GM23338 (cell line): Measurements from ENCODE around the gene CCDC91. TPM values are rescaled to one million over a fixed set of nuclear protein-coding genes. Genes with fewer than 3 reads are reported as not detected.

Experiments
- ATAC-seq: fragments of 200-7000 bp; cut with Tn5 transposase; 3 replicates; pipeline ENCODE4 v1.9.1; 2020
- DNase-seq: peaks from one replicate; pipeline ENCODE4 v3.0.0-alpha.2; 2015; ENCODE audit warnings: low spot score
- H2AFZ ChIP-seq: fragments of 200-600 bp; sonication (generic); 2 replicates; pipeline ENCODE4 v1.8.0; 2016; ENCODE audit warnings: antibody characterized with exemption, mild to moderate bottlenecking, moderate library complexity
- H3F3A ChIP-seq: fragments of 200-600 bp; sonication (generic); replicated peaks from 2 replicates; pipeline ENCODE4 v1.8.0; 2017; ENCODE audit warnings: antibody characterized with exemption, mixed run types, low read depth
- H3K27ac ChIP-seq: fragments of 200-600 bp; sonication (generic); 2 replicates; pipeline ENCODE4 v1.6.1; 2016; ENCODE audit warnings: low read depth
- H3K27me3 ChIP-seq: fragments of 200-600 bp; sonication (generic); 2 replicates; pipeline ENCODE4 v1.8.0; 2016; ENCODE audit warnings: mild to moderate bottlenecking, mixed run types, moderate library complexity; ENCODE audit not compliant: insufficient read depth
- H3K36me3 ChIP-seq: fragments of 200-600 bp; sonication (generic); 2 replicates; pipeline ENCODE4 v1.8.0; 2016; ENCODE audit warnings: mild to moderate bottlenecking; ENCODE audit not compliant: insufficient read depth
- H3K4me1 ChIP-seq: fragments of 200-600 bp; sonication (generic); 2 replicates; pipeline ENCODE4 v1.8.0; 2016; ENCODE audit warnings: mild to moderate bottlenecking, moderate library complexity; ENCODE audit not compliant: insufficient read depth
- H3K4me2 ChIP-seq: fragments of 200-600 bp; sonication (generic); 2 replicates; pipeline ENCODE4 v1.7.1; 2017; ENCODE audit warnings: mixed run types
- H3K4me3 ChIP-seq: fragments of 200-600 bp; sonication (generic); 2 replicates; pipeline ENCODE4 v1.6.1; 2016; ENCODE audit warnings: mixed run types
- H3K79me2 ChIP-seq: fragments of 200-600 bp; sonication (generic); replicated peaks from 2 replicates; pipeline ENCODE4 v1.8.0; 2017; ENCODE audit warnings: mild to moderate bottlenecking; ENCODE audit not compliant: insufficient read depth
- H3K9me2 ChIP-seq: fragments of 200-600 bp; sonication (generic); 2 replicates; pipeline ENCODE4 v1.8.0; 2017; ENCODE audit not compliant: insufficient read depth
- H4K20me1 ChIP-seq: fragments of 200-600 bp; sonication (generic); replicated peaks from 2 replicates; pipeline ENCODE4 v1.8.0; 2017; ENCODE audit warnings: mild to moderate bottlenecking; ENCODE audit not compliant: insufficient read depth
- H3K27ac Mint-ChIP-seq: 2 replicates; pipeline ENCODE4 v1.8.0; 2020; ENCODE audit warnings: inconsistent platforms, mild to moderate bottlenecking, moderate library complexity, mixed read lengths
- H3K27me3 Mint-ChIP-seq: 3 replicates; pipeline ENCODE4 v1.8.0; 2022; ENCODE audit warnings: low read depth, mild to moderate bottlenecking, moderate library complexity, mixed read lengths, inconsistent platforms; ENCODE audit not compliant: insufficient read depth, poor library complexity
- H3K36me3 Mint-ChIP-seq: 3 replicates; pipeline ENCODE4 v1.8.0; 2021; ENCODE audit warnings: low read depth, mild to moderate bottlenecking, inconsistent platforms, moderate library complexity, mixed read lengths
- H3K4me1 Mint-ChIP-seq: 3 replicates; pipeline ENCODE4 v1.8.0; 2020; ENCODE audit warnings: mild to moderate bottlenecking, inconsistent platforms, mixed read lengths
- H3K4me3 Mint-ChIP-seq: 3 replicates; pipeline ENCODE4 v1.8.0; 2021; ENCODE audit warnings: moderate library complexity, mild to moderate bottlenecking, inconsistent platforms, mixed read lengths
- H3K9me3 Mint-ChIP-seq: 3 replicates; pipeline ENCODE4 v1.8.0; 2020; ENCODE audit warnings: moderate library complexity, mild to moderate bottlenecking, inconsistent platforms, mixed read lengths
- CREB1 ChIP-seq: fragments of 250-450 bp; sonication (Bioruptor Pico); IDR thresholded peaks from 2 replicates; pipeline ENCODE4 v1.5.0; 2020; ENCODE audit warnings: low read depth, mild to moderate bottlenecking, moderate library complexity
- EZH2 ChIP-seq: fragments of 200-600 bp; sonication (generic); IDR thresholded peaks from one replicate; pipeline ENCODE4 v1.8.0; 2017; ENCODE audit warnings: antibody characterized with exemption, mild to moderate bottlenecking, low read depth; ENCODE audit not compliant: unreplicated experiment
- EZH2phosphoT487 ChIP-seq: fragments of 200-600 bp; sonication (generic); IDR thresholded peaks from one replicate; pipeline ENCODE4 v1.8.1; 2018; ENCODE audit warnings: antibody characterized with exemption; ENCODE audit not compliant: unreplicated experiment
- NANOG ChIP-seq: IDR thresholded peaks from 2 replicates; pipeline ENCODE4 v1.6.1; 2016; ENCODE audit warnings: antibody characterized with exemption, borderline replicate concordance
- POLR2AphosphoS5 ChIP-seq: IDR thresholded peaks from 2 replicates; pipeline ENCODE4 v1.6.1; 2016; ENCODE audit warnings: antibody characterized with exemption, low read depth
- STAT1 ChIP-seq: IDR thresholded peaks from one replicate; pipeline ENCODE4 v1.6.1; 2016; ENCODE audit warnings: antibody characterized with exemption; ENCODE audit not compliant: unreplicated experiment
- ZNF114 ChIP-seq: fragments of 250-450 bp; sonication (Bioruptor Pico); IDR thresholded peaks from 2 replicates; pipeline ENCODE4 v1.5.0; 2020; ENCODE audit warnings: mild to moderate bottlenecking, moderate library complexity
- ZNF331 ChIP-seq: fragments of 250-450 bp; sonication (Bioruptor Pico); IDR thresholded peaks from 2 replicates; pipeline ENCODE4 v1.5.0; 2020; ENCODE audit warnings: low read depth, mild to moderate bottlenecking, moderate library complexity
- polyA plus RNA-seq: library from polyadenylated mRNA; unstranded; fragments of >200 nt; fragmentation: Nextera tagmentation; extraction: Ambion mirVana; gene quantifications from 2 replicates; pipeline ENCODE4 v1.2.1, GENCODE V29; 2016
- total RNA-seq: library from RNA; depleted of rRNA; stranded (reverse); fragments of >200 nt; shearing (Covaris generic); gene quantifications from 2 replicates; pipeline ENCODE4 v1.2.3, GENCODE V29; 2014
- TF ChIP-seq, protein P1 (sequence below): IDR thresholded peaks from 2 replicates; pipeline ENCODE4 v1.6.1; 2016; ENCODE audit warnings: antibody characterized with exemption
- TF ChIP-seq, protein P2 (sequence below): IDR thresholded peaks from one replicate; pipeline ENCODE4 v1.6.1; 2018; ENCODE audit warnings: antibody characterized with exemption; ENCODE audit not compliant: unreplicated experiment

CCDC91 gene
- total and polyA plus RNA-seq, 2 experiments from 2014 or later = 24.7 to 48.7 TPM

DNA sequence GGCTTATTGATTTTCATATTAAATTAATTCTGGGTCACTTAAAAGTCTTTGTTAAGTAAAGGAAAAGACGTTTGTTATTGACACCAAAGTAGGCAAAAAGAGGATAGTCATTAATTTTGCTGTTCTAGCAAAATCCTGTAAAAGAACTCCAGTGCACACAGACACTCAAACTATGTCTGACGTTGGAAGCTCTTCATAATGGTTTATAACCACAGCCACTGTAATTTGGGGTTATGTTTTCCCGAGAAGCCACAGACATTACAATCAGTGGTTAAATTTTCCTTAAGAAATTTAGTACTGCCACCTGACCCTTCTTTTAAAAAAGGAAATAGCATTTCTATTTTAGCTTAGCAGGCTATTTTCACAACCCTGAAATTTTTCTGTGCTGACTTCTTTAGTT is 267.5 kb downstream of the CCDC91 start (continued):
- TF ChIP-seq ZNF331 (CRISPR knock-in tag) = no peak
- TF ChIP-seq, protein P1, sequence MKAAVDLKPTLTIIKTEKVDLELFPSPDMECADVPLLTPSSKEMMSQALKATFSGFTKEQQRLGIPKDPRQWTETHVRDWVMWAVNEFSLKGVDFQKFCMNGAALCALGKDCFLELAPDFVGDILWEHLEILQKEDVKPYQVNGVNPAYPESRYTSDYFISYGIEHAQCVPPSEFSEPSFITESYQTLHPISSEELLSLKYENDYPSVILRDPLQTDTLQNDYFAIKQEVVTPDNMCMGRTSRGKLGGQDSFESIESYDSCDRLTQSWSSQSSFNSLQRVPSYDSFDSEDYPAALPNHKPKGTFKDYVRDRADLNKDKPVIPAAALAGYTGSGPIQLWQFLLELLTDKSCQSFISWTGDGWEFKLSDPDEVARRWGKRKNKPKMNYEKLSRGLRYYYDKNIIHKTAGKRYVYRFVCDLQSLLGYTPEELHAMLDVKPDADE = no peak
- TF ChIP-seq EZH2phosphoT487 = no peak
- TF ChIP-seq, protein P2, sequence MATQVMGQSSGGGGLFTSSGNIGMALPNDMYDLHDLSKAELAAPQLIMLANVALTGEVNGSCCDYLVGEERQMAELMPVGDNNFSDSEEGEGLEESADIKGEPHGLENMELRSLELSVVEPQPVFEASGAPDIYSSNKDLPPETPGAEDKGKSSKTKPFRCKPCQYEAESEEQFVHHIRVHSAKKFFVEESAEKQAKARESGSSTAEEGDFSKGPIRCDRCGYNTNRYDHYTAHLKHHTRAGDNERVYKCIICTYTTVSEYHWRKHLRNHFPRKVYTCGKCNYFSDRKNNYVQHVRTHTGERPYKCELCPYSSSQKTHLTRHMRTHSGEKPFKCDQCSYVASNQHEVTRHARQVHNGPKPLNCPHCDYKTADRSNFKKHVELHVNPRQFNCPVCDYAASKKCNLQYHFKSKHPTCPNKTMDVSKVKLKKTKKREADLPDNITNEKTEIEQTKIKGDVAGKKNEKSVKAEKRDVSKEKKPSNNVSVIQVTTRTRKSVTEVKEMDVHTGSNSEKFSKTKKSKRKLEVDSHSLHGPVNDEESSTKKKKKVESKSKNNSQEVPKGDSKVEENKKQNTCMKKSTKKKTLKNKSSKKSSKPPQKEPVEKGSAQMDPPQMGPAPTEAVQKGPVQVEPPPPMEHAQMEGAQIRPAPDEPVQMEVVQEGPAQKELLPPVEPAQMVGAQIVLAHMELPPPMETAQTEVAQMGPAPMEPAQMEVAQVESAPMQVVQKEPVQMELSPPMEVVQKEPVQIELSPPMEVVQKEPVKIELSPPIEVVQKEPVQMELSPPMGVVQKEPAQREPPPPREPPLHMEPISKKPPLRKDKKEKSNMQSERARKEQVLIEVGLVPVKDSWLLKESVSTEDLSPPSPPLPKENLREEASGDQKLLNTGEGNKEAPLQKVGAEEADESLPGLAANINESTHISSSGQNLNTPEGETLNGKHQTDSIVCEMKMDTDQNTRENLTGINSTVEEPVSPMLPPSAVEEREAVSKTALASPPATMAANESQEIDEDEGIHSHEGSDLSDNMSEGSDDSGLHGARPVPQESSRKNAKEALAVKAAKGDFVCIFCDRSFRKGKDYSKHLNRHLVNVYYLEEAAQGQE = no peak
- no peak for TF ChIP-seq ZNF114
- no peak for TF ChIP-seq NANOG
- TF ChIP-seq STAT1 = no peak

DNA sequence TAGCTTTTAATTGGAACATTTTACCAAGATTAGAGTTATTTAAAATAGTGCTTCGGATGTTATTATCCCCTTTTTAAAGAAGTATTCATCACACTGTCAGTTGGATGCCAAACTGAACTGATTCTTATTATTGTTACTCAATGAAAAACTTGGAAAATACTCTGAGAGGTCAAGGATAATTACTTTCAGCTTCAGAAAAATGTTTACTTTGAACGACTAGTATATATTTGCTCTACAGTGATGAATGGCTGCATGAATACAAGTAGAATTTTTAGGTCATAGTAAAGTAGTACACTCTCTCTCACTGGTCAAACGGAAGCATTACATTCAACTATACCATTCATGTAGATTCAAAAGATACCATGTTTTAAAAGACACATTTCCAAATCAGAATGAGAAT is 269.2 kb downstream of the CCDC91 start:
- no peaks in the 10 kb centered on the region for H3K36me3 ChIP-seq
- Mint-ChIP-seq H3K27me3 (no peaks in the 10 kb centered on the region), H3K4me3 (no peak overlapping the region), H3K27ac (no peak overlapping the region), H3K4me1 (peaks cover 34% of the 10 kb centered on the region), H3K36me3 (peaks cover 21% of the 10 kb centered on the region), H3K9me3 (no peaks in the 10 kb centered on the region)
- H3K27ac ChIP-seq = peak overlapping the region; percentile 90
- peaks cover 36% of the 10 kb centered on the region for H3K4me1 ChIP-seq
- no peaks in the 10 kb centered on the region for H3K79me2 ChIP-seq
- no peaks in the 10 kb centered on the region for H4K20me1 ChIP-seq
- DNase-seq = no peak
- H3K4me2 ChIP-seq = 0 out of 2 replicates have a peak overlapping the region, but pooled peaks have one; percentile 19
- no peak overlapping the region for H3K4me3 ChIP-seq
- H3K9me2 ChIP-seq = 0 out of 2 replicates have a peak, but pooled peaks cover 7% of the 10 kb centered on the region
- ATAC-seq = no peak
- no peaks in the 10 kb centered on the region for H3F3A ChIP-seq
- no peaks in the 10 kb centered on the region for H3K27me3 ChIP-seq
- no peak overlapping the region for H2AFZ ChIP-seq
- TF ChIP-seq CREB1 (CRISPR knock-in tag) (no peak), EZH2phosphoT487 (no peak), ZNF331 (CRISPR knock-in tag) (no peak), NANOG (no peak), EZH2 (no peak), STAT1 (no peak), POLR2AphosphoS5 (no peak)
- TF ChIP-seq, protein P2 = no peak
